ENCODE results near the gene BCAS1.
A peak's percentile ranks its signal among the peaks of the same experiment; 100 is the strongest.

The BCAS1 gene

GRCh38 chr20:54061101-54061881 lies 9.1 kb downstream of the BCAS1 start:
- TF ChIP-seq GATA1 (IDR thresholded peaks at IDR 0.05; ENCODE audit: low read depth, low read length) = no peak
- TF ChIP-seq POLR2A (IDR thresholded peaks at IDR 0.05; ENCODE audit: low read length) = no peak
- no peak for DNase-seq

GRCh38 chr20:54059691-54060364 lies 10.6 kb downstream of the BCAS1 start:
- DNase-seq = no peak
- TF ChIP-seq GATA1 (IDR thresholded peaks at IDR 0.05; ENCODE audit: low read depth, low read length) (no peak), POLR2A (IDR thresholded peaks at IDR 0.05; ENCODE audit: low read length) (no peak)

GRCh38 chr20:54058420-54059139 lies 11.8 kb downstream of the BCAS1 start:
- no peak for TF ChIP-seq GATA1 (IDR thresholded peaks at IDR 0.05; ENCODE audit: low read depth, low read length)
- TF ChIP-seq POLR2A (IDR thresholded peaks at IDR 0.05; ENCODE audit: low read length) = no peak
- DNase-seq = no peak

- peak; percentile 35 to 75 for DNase-seq
- no peak for TF ChIP-seq GATA1 (IDR thresholded peaks at IDR 0.05; ENCODE audit: low read depth, low read length)
- no peak for TF ChIP-seq POLR2A (IDR thresholded peaks at IDR 0.05; ENCODE audit: low read length)
Measured at GRCh38 chr20:54056762-54057639, 13.4 kb downstream of the BCAS1 start.

- no peak for DNase-seq
- TF ChIP-seq GATA1 (IDR thresholded peaks at IDR 0.05; ENCODE audit: low read depth, low read length) = no peak
- TF ChIP-seq POLR2A (IDR thresholded peaks at IDR 0.05; ENCODE audit: low read length) = no peak
Measured at GRCh38 chr20:54054516-54054915, 15.9 kb downstream of the BCAS1 start.

GRCh38 chr20:54051068-54051467 lies 19.3 kb downstream of the BCAS1 start:
- no peak for DNase-seq
- TF ChIP-seq GATA1 (IDR thresholded peaks at IDR 0.05; ENCODE audit: low read depth, low read length) = no peak
- no peak for TF ChIP-seq POLR2A (IDR thresholded peaks at IDR 0.05; ENCODE audit: low read length)

DNA sequence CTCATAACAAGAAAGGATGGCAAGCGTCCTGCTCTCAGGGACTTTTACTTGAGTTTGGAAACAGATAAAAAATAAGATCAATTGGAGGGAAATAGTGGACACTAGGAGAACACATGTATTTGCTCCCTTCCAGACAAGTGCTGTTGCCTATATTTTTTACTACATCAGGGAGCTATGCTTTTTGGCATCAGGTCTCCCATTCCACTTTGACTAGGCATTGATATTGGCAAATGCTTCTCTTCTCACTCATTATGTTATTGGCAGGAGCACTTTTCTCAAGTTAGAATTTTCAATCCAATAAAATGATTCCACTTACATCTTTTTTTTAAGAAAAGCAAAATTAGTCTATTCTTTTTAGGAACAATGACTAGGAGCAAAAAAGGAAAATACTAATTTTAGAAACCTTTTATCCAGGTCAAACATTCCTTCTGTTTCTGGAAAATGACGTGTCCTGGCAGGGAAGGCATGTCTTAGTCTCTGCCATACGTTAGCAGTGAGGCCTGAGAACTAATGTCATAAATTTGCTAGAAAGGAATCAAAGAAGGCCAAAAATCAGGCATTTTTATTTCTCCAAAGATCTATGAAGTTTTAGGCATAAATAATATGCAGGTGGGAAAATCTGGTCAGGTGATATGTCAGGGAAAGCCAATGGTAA lies 21.4 kb downstream of the BCAS1 start:
- no peak for DNase-seq
- TF ChIP-seq GATA1 (IDR thresholded peaks at IDR 0.05; ENCODE audit: low read depth, low read length) (no peak), POLR2A (IDR thresholded peaks at IDR 0.05; ENCODE audit: low read length) (no peak)

- TF ChIP-seq POLR2A (IDR thresholded peaks at IDR 0.05; ENCODE audit: low read length) (no peak), GATA1 (IDR thresholded peaks at IDR 0.05; ENCODE audit: low read depth, low read length) (no peak)
- DNase-seq = no peak
Measured at GRCh38 chr20:54048481-54048880, 21.9 kb downstream of the BCAS1 start.

- no peak for DNase-seq
- TF ChIP-seq POLR2A (IDR thresholded peaks at IDR 0.05; ENCODE audit: low read length) (no peak), GATA1 (IDR thresholded peaks at IDR 0.05; ENCODE audit: low read depth, low read length) (no peak)
Measured at GRCh38 chr20:54047720-54048119, 22.7 kb downstream of the BCAS1 start.

DNA sequence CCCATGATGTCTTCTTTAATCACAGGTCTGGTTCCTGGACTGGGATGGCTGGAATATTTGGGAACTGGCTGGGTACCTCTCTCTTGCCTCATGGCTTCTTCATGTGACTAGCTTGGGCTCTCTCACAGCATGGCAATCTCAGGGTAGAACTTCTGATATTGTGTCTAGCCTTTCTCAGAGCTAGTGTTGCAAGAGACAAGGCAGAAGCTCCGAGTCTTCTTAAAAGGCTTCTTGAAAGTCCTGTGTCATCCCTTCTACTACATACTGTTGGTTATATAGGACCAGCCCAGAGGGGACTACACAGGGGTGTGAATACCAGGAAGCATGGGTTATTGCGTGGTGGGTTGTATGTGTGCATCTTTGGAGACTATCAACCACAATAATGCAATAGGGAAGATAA lies 23.3 kb downstream of the BCAS1 start:
- TF ChIP-seq GATA1 (IDR thresholded peaks at IDR 0.05; ENCODE audit: low read depth, low read length) (no peak), POLR2A (IDR thresholded peaks at IDR 0.05; ENCODE audit: low read length) (no peak)
- DNase-seq = no peak

- DNase-seq = peak; percentile 91 to 96
- TF ChIP-seq POLR2A (IDR thresholded peaks at IDR 0.05; ENCODE audit: low read length) = peak; percentile 26
- peak; percentile 32 for TF ChIP-seq GATA1 (IDR thresholded peaks at IDR 0.05; ENCODE audit: low read depth, low read length)
Measured at GRCh38 chr20:54044156-54044555, 26.2 kb downstream of the BCAS1 start.

DNA sequence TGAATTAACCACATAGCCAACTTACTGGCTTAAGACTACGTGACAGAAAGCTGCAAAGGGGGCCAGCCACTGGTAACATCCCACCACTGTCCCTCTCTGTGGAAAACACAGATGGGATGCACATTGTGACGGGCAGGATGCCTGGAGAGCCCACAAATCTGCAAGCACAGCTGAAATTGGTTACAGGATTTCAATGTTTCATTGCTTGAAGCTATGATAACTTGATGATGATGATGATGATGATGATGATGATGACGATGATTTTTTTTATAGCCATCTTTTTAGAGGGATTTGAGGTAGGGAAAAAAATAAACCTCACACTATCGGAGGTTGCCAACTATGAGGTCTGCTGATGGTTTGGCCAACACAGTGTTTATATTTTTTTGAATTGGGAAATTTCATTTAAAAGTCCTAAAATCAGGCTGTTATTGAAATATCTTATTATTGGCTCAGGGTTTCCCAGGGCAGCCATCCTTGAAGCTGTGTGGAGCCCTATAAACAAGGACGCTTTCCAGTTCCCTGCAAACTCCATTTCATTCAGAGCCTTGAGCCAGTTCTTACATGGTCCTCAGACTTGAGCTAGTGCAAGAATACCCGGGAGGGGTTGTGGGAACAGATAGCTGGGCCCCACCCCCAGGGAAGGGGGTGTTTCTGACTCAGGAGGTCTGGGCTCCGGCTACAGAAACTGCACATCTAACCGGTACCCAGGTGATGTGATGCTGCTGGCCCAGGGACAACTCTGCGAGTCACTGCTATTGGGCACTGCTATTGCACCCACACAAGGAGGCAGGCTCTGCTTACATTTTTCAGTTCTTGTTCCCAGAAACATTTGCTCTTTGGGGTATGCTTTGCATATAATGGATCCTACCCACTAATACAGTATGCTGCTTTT lies 27.1 kb downstream of the BCAS1 start:
- peak; percentile 78 to 88 for DNase-seq

More for the DNA sequence above, 27.1 kb downstream of the BCAS1 start:
- no peak for TF ChIP-seq POLR2A (IDR thresholded peaks at IDR 0.05; ENCODE audit: low read length)

Data from erythroblast (primary cell).